Spleen (tissue), 7 donors: ENCODE data around the gene TANGO6.

ENCODE experiments used
- POLR2AphosphoS5 ChIP-seq, 3 donors: sonication (generic); formaldehyde crosslinking; IDR thresholded peaks; one replicate each; pipeline ENCODE4 v1.5.1; 2017; ENCODE audit warnings: antibody characterized with exemption in 3 of 3
- TF ChIP-seq, protein P1 (sequence below), 11 experiments: fragments of 200-600 bp in 7 of 11; fragments of 450-650 bp in 4 of 11; sonication (generic) in 4 of 11; IDR thresholded peaks in 8 of 11; conservative IDR thresholded peaks in 3 of 11; 1 replicate in 7 of 11; 2 replicates in 4 of 11; pipeline versions ENCODE4 v1.4.0 to v1.8.0; 2016 to 2021; ENCODE audit warnings: antibody characterized with exemption in 11 of 11, inconsistent platforms in 4 of 11, mild to moderate bottlenecking in 1 of 11
- donor health status: DM: no; HTN: no; CAD: no; lungs with moderate emphysema.
- donor health status: DM: no; HTN: no; CAD: no.
- donor health status: DM: no; HTN: no; CAD: no.

- TF ChIP-seq, protein P1, sequence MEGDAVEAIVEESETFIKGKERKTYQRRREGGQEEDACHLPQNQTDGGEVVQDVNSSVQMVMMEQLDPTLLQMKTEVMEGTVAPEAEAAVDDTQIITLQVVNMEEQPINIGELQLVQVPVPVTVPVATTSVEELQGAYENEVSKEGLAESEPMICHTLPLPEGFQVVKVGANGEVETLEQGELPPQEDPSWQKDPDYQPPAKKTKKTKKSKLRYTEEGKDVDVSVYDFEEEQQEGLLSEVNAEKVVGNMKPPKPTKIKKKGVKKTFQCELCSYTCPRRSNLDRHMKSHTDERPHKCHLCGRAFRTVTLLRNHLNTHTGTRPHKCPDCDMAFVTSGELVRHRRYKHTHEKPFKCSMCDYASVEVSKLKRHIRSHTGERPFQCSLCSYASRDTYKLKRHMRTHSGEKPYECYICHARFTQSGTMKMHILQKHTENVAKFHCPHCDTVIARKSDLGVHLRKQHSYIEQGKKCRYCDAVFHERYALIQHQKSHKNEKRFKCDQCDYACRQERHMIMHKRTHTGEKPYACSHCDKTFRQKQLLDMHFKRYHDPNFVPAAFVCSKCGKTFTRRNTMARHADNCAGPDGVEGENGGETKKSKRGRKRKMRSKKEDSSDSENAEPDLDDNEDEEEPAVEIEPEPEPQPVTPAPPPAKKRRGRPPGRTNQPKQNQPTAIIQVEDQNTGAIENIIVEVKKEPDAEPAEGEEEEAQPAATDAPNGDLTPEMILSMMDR (IDR thresholded peaks at IDR 0.05 in 8 of 11, conservative IDR thresholded peaks at IDR 0.05 in 3 of 11) = no peak
- TF ChIP-seq POLR2AphosphoS5 (IDR thresholded peaks at IDR 0.05) = no peak
Measured at GRCh38 chr16:68844211-68844564, 857 bp downstream of the TANGO6 start.
